GM21576 (cell line): ENCODE results near the gene CARM1.

Source experiments
- ATAC-seq: cut with Tn5 transposase; IDR thresholded peaks from one replicate; pipeline ENCODE4 v1.9.1; 2021; ENCODE audit warnings: mild to moderate bottlenecking, moderate library complexity; ENCODE audit not compliant: unreplicated experiment

Gene CARM1

GRCh38 chr19:10968527-10969135 lies 97.3 kb downstream of the CARM1 start:
- ATAC-seq = no peak

GRCh38 chr19:10971107-10971726 lies 99.9 kb downstream of the CARM1 start:
- ATAC-seq = no peak
